SK-MEL-5 (cell line): ENCODE results near the gene RTP1. TPM values are rescaled to one million over a fixed set of nuclear protein-coding genes. Genes with fewer than 3 reads are reported as not detected.
"Not testable (repeated sequence)": the region's sequence is repeated elsewhere in the genome, so short reads cannot be mapped to it uniquely, and the experiment has no call there.

ENCODE experiments used
- DNase-seq: peaks from one replicate; pipeline ENCODE4 v3.0.0-alpha.2; 2016; ENCODE audit warnings: low read depth, low spot score
- in situ Hi-C: cut with HindIII; loops from 2 replicates; pipeline ENCODE4 v1.10.0; 2016; ENCODE audit warnings: low sequenced_read_pairs, high pct_unique_total_duplicates, low pct_unique_long_range_greater_than_20kb
- total RNA-seq: library from RNA; depleted of rRNA; stranded (reverse); fragments of >200 nt; shearing (Covaris generic); gene quantifications from 2 replicates; pipeline ENCODE4 v1.2.3, GENCODE V29; 2014

The RTP1 gene
- total RNA-seq, 1 experiment from 2014 or later: not detected

GRCh38 chr3:187191271-187191670 lies 6.0 kb upstream of the RTP1 start:
- no peak for DNase-seq
- in situ Hi-C loops: no loop called here

GRCh38 chr3:187193181-187193580 lies 4.1 kb upstream of the RTP1 start:
- DNase-seq: no peak
- in situ Hi-C loops: no loop called here

GRCh38 chr3:187196573-187197334 lies 532 bp upstream of the RTP1 start:
- DNase-seq: no peak
- in situ Hi-C loops: no loop called here

GRCh38 chr3:187198490-187198889 lies 1.2 kb downstream of the RTP1 start:
- DNase-seq: no peak
- in situ Hi-C loops: no loop called here

- DNase-seq, in situ Hi-C loops: not testable (repeated sequence)
These were observed 2.3 kb downstream of the RTP1 start for GRCh38 chr3:187199463-187200050.

GRCh38 chr3:187205683-187206082 lies 8.4 kb downstream of the RTP1 start:
- in situ Hi-C loops: no loop called here
- DNase-seq: no peak

- DNase-seq: no peak
- in situ Hi-C loops: no loop called here
These were observed 9.8 kb downstream of the RTP1 start for GRCh38 chr3:187207062-187207461.

- DNase-seq: no peak
- in situ Hi-C loops: no loop called here
These were observed 10.3 kb downstream of the RTP1 start for GRCh38 chr3:187207624-187208023.

- in situ Hi-C loops: no loop called here
- DNase-seq: no peak
These were observed 10.9 kb downstream of the RTP1 start for GRCh38 chr3:187208159-187208558.

GRCh38 chr3:187209491-187209890 lies 12.2 kb downstream of the RTP1 start:
- in situ Hi-C loops: no loop called here
- DNase-seq: no peak

GRCh38 chr3:187210091-187210490 lies 12.8 kb downstream of the RTP1 start:
- in situ Hi-C loops: no loop called here
- peak; percentile 47 for DNase-seq

- in situ Hi-C loops: no loop called here
- DNase-seq: no peak
These were observed 13.4 kb downstream of the RTP1 start for GRCh38 chr3:187210545-187211327.

- in situ Hi-C loops: no loop called here
- DNase-seq: no peak
These were observed 14.4 kb downstream of the RTP1 start for GRCh38 chr3:187211532-187212195.

GRCh38 chr3:187212196-187212545 lies 14.9 kb downstream of the RTP1 start:
- in situ Hi-C loops: no loop called here
- no peak for DNase-seq

- DNase-seq: no peak
- in situ Hi-C loops: no loop called here
These were observed 15.4 kb downstream of the RTP1 start for GRCh38 chr3:187212705-187213104.

GRCh38 chr3:187213616-187214015 lies 16.3 kb downstream of the RTP1 start:
- in situ Hi-C loops: no loop called here
- no peak for DNase-seq

GRCh38 chr3:187215460-187215859 lies 18.2 kb downstream of the RTP1 start:
- no peak for DNase-seq
- in situ Hi-C loops: no loop called here

GRCh38 chr3:187222801-187223200 lies 25.5 kb downstream of the RTP1 start:
- DNase-seq: no peak
- in situ Hi-C loops: no loop called here
